ENCODE data around the gene TRIO. TPM values are rescaled to one million over a fixed set of nuclear protein-coding genes. Genes with fewer than 3 reads are reported as not detected.

The TRIO gene
- polyA plus RNA-seq, 1 of the 3 experiments (the other 2 are of a cell fraction) = 229 TPM

- peak; percentile 21; the same call in 1 of the 2 replicates for TF ChIP-seq ZBTB33 (IDR thresholded peaks at IDR 0.05; ENCODE audit: borderline replicate concordance, low read depth)
- no peak for TF ChIP-seq RCOR1 (IDR thresholded peaks at IDR 0.05; ENCODE audit: low read length)
- peak; percentile 96 for TF ChIP-seq PBX3 (IDR thresholded peaks at IDR 0.05)
- TF ChIP-seq MXI1 (IDR thresholded peaks at IDR 0.05; ENCODE audit: low read depth, low read length) = peak; percentile 14; the same call in 1 of the 2 replicates
- no peak for TF ChIP-seq REST (IDR thresholded peaks at IDR 0.05; ENCODE audit: low read depth, low read length)
- TF ChIP-seq TAF1 (IDR thresholded peaks at IDR 0.05; ENCODE audit: borderline replicate concordance, low read depth, low read length) = peak; percentile 57; the same call in 1 of the 2 replicates
- no peak for TF ChIP-seq FOXM1 (IDR thresholded peaks at IDR 0.05; ENCODE audit: low read depth)
Observed at GRCh38 chr5:14144586-14145434, 1.7 kb downstream of the TRIO start (continued).

GRCh38 chr5:14145435-14146334 lies 2.5 kb downstream of the TRIO start:
- Histone ChIP-seq H3K27ac (ENCODE audit: low read depth in 2 of 2, low read length in 1 of 2) (peak overlapping the region in 1 of 2 experiments; percentile 87; a peak in 3 of 4 replicates), H3F3A (replicated peaks; ENCODE audit: insufficient read depth) (peaks cover 23% of the 10 kb centered on the region), H3K79me2 (ENCODE audit: insufficient read depth) (peaks cover 81% of the 10 kb centered on the region), H3K4me3 (ENCODE audit: low read depth in 2 of 2, low read length in 1 of 2) (peak overlapping the region; percentile 94 to 95), H3K4me1 (ENCODE audit: control insufficient read depth in 1 of 2, insufficient read depth in 2 of 2, low read depth in 1 of 2, low read length in 1 of 2) (peaks cover 44 to 48% of the 10 kb centered on the region in 2 experiments), H2AFZ (ENCODE audit: low read depth) (no peak overlapping the region), H3K9me2 (no peaks in the 10 kb centered on the region), H4K20me1 (ENCODE audit: insufficient read depth) (peaks cover 63% of the 10 kb centered on the region), H3K27me3 (ENCODE audit: insufficient read depth) (no peaks in the 10 kb centered on the region), H3K9me3 (no peaks in the 10 kb centered on the region), H3K9ac (peak overlapping the region; percentile 99), H3K4me2 (peak overlapping the region; percentile 90), H3K36me3 (replicated peaks in 1 of 2; ENCODE audit: control insufficient read depth in 1 of 2, insufficient read depth in 2 of 2, low read length in 1 of 2) (peaks cover 0 to 3% of the 10 kb centered on the region in 2 experiments)
- no peak for DNase-seq
- ChIA-PET CTCF (interaction anchor here (1.1 to 2.2 kb wide), 2 partner anchors 32 to 37 kb away, joined by 3 to 4 read pairs; no protein-coding TSS in a partner anchor), POLR2A (no interaction called here)
- 53% methylated on average over 14 of the region's 14 CpGs for WGBS (ENCODE audit: low lambda C conversion rate)
- TF ChIP-seq FOSL2 (IDR thresholded peaks at IDR 0.05; ENCODE audit: borderline replicate concordance, low read depth) = no peak
- TF ChIP-seq TAF1 (IDR thresholded peaks at IDR 0.05; ENCODE audit: borderline replicate concordance, low read depth, low read length) = no peak
- TF ChIP-seq FOXJ3 (CRISPR knock-in tag; IDR thresholded peaks at IDR 0.05) = no peak
- TF ChIP-seq GABPA (IDR thresholded peaks at IDR 0.05; ENCODE audit: low read depth) = no peak
- TF ChIP-seq TCF12 (IDR thresholded peaks at IDR 0.05) = no peak
- TF ChIP-seq RXRA (IDR thresholded peaks at IDR 0.05; ENCODE audit: borderline replicate concordance, low read depth) = no peak
- no peak for TF ChIP-seq EZH2phosphoT487 (IDR thresholded peaks at IDR 0.05; ENCODE audit: borderline replicate concordance, low read depth)
- TF ChIP-seq USF1 (IDR thresholded peaks at IDR 0.05; ENCODE audit: borderline replicate concordance, low read depth) = no peak
- TF ChIP-seq IRF3 (IDR thresholded peaks at IDR 0.05; ENCODE audit: low read depth, low read length) = no peak
- no peak for TF ChIP-seq YY1 (IDR thresholded peaks at IDR 0.05; ENCODE audit: low read depth)
- no peak for TF ChIP-seq MXI1 (IDR thresholded peaks at IDR 0.05; ENCODE audit: low read depth, low read length)
- no peak for TF ChIP-seq CHD2 (IDR thresholded peaks at IDR 0.05; ENCODE audit: low read length, partially characterized antibody)
- no peak for TF ChIP-seq RFX5 (IDR thresholded peaks at IDR 0.05; ENCODE audit: low read length)
